Measurements from ENCODE around the gene OR56A1. TPM values are rescaled to one million over a fixed set of nuclear protein-coding genes. Genes with fewer than 3 reads are reported as not detected.

Gene OR56A1
- total and polyA plus RNA-seq, 2 of the 13 experiments (the other 11 are each of a cell fraction or from before 2014, with no cell fraction given), result not detected

GRCh38 chr11:6079463-6079862 lies 48.9 kb upstream of the OR56A1 start:
- Histone ChIP-seq H3K79me2 (ENCODE audit: insufficient read depth, low read length) (no peaks in the 10 kb centered on the region), H3K9ac (ENCODE audit: insufficient read depth, low read depth, low read length) (no peak overlapping the region), H4K20me1 (ENCODE audit: insufficient read depth, low read length) (no peaks in the 10 kb centered on the region), H3K27me3 (ENCODE audit: control insufficient read depth in 1 of 2, insufficient read depth in 2 of 2, low read length in 2 of 2) (peaks cover 0 to 4% of the 10 kb centered on the region in 2 experiments; a peak in 1 of 5 replicates), H3K36me3 (replicated peaks in 1 of 2; ENCODE audit: control insufficient read depth in 1 of 2, insufficient read depth in 2 of 2, low read length in 2 of 2) (no peaks in the 10 kb centered on the region), H3K4me1 (ENCODE audit: insufficient read depth, low read length) (no peaks in the 10 kb centered on the region), H3K27ac (ENCODE audit: extremely low read length, insufficient read depth, low read length) (no peak overlapping the region), H2AFZ (ENCODE audit: low read length) (no peak overlapping the region), H3K4me3 (replicated peaks in 1 of 3; ENCODE audit: insufficient read depth in 1 of 3, low read depth in 2 of 3, low read length in 3 of 3) (no peak overlapping the region), H3K9me3 (ENCODE audit: low read length) (no peaks in the 10 kb centered on the region), H3K4me2 (ENCODE audit: low read depth, low read length) (no peak overlapping the region)
- 5% methylated on average over 4 of the region's 4 CpGs for WGBS (ENCODE audit: low lambda C conversion rate)
- TF ChIP-seq, protein P1, sequence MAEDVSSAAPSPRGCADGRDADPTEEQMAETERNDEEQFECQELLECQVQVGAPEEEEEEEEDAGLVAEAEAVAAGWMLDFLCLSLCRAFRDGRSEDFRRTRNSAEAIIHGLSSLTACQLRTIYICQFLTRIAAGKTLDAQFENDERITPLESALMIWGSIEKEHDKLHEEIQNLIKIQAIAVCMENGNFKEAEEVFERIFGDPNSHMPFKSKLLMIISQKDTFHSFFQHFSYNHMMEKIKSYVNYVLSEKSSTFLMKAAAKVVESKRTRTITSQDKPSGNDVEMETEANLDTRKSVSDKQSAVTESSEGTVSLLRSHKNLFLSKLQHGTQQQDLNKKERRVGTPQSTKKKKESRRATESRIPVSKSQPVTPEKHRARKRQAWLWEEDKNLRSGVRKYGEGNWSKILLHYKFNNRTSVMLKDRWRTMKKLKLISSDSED (CRISPR knock-in tag; IDR thresholded peaks at IDR 0.05), result no peak
- TF ChIP-seq ZNF382 (CRISPR knock-in tag; IDR thresholded peaks at IDR 0.05; ENCODE audit: borderline replicate concordance) (no peak), ARHGAP35 (CRISPR knock-in tag; IDR thresholded peaks at IDR 0.05; ENCODE audit: borderline replicate concordance) (no peak), SRY (CRISPR knock-in tag; IDR thresholded peaks at IDR 0.05) (no peak), ZNF512B (CRISPR knock-in tag; IDR thresholded peaks at IDR 0.05; ENCODE audit: borderline replicate concordance) (no peak), RERE (CRISPR knock-in tag; IDR thresholded peaks at IDR 0.05; ENCODE audit: low read depth) (no peak)
- FAIRE-seq, result no peak
- in situ Hi-C loops (cut with HindIII; ENCODE audit: extremely low pct_ligation_motif_present, low pct_unique_long_range_greater_than_20kb), result no loop called here
- BruUV-seq (replicated peaks), result no TSS peak
- DNase-seq (ENCODE audit: low spot score), result no peak
- ChIA-PET CTCF (ENCODE audit: low intra/inter-chr PET ratio, low total read pairs) (no interaction called here), POLR2A (no interaction called here)
- intact Hi-C loops (cut with micrococcal nuclease; ENCODE audit: unreplicated experiment), result no loop called here
- no peak for ATAC-seq

Data from HepG2 (cell line).